Measurements from ENCODE around the gene AGAP1.
A peak's percentile ranks its signal among the peaks of the same experiment; 100 is the strongest.

AGAP1 gene

GRCh38 chr2:236078297-236079255 lies 584.7 kb downstream of the AGAP1 start:
- TF ChIP-seq, protein P1, sequence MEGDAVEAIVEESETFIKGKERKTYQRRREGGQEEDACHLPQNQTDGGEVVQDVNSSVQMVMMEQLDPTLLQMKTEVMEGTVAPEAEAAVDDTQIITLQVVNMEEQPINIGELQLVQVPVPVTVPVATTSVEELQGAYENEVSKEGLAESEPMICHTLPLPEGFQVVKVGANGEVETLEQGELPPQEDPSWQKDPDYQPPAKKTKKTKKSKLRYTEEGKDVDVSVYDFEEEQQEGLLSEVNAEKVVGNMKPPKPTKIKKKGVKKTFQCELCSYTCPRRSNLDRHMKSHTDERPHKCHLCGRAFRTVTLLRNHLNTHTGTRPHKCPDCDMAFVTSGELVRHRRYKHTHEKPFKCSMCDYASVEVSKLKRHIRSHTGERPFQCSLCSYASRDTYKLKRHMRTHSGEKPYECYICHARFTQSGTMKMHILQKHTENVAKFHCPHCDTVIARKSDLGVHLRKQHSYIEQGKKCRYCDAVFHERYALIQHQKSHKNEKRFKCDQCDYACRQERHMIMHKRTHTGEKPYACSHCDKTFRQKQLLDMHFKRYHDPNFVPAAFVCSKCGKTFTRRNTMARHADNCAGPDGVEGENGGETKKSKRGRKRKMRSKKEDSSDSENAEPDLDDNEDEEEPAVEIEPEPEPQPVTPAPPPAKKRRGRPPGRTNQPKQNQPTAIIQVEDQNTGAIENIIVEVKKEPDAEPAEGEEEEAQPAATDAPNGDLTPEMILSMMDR (IDR thresholded peaks at IDR 0.05; ENCODE audit: insufficient read depth, low read depth, low read length, missing control alignments), result no peak
- peak; percentile 61 for DNase-seq (ENCODE audit: low read depth)
- no peak overlapping the region for H3K4me3 ChIP-seq (ENCODE audit: low read length)

- DNase-seq (ENCODE audit: low read depth), result no peak
- TF ChIP-seq, protein P1 (IDR thresholded peaks at IDR 0.05; ENCODE audit: insufficient read depth, low read depth, low read length, missing control alignments), result no peak
These were observed 586.6 kb downstream of the AGAP1 start for GRCh38 chr2:236080412-236080811.

GRCh38 chr2:236081171-236081570 lies 587.3 kb downstream of the AGAP1 start:
- DNase-seq (ENCODE audit: low read depth), result no peak
- TF ChIP-seq, protein P1 (IDR thresholded peaks at IDR 0.05; ENCODE audit: insufficient read depth, low read depth, low read length, missing control alignments), result no peak
- H3K4me3 ChIP-seq (ENCODE audit: low read length), result no peak overlapping the region

More at GRCh38 chr2:236080412-236080811, 586.6 kb downstream of the AGAP1 start:
- H3K4me3 ChIP-seq (ENCODE audit: low read length), result no peak overlapping the region

DNA sequence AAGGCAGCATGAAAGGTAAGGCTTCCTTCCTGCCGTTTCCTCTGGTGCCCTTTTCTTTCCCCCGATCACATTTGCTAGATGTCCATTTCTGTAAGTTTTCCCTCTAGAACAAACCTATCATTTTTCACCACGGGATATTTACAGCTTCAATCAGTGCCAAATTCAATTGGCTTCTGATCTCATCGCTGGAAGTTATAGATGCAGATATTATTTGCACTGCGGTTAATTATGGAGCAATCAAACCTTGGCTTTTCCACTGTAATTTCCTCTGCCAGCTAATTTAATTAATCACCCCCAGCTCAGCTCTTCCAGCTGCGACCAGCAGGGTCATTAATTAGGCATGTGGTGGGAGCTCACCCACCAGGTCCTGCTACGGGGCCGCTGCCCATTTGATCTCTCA lies 588.2 kb downstream of the AGAP1 start:
- TF ChIP-seq, protein P1 (IDR thresholded peaks at IDR 0.05; ENCODE audit: insufficient read depth, low read depth, low read length, missing control alignments), result no peak
- no peak for DNase-seq (ENCODE audit: low read depth)
- H3K4me3 ChIP-seq (ENCODE audit: low read length), result no peak overlapping the region

DNA sequence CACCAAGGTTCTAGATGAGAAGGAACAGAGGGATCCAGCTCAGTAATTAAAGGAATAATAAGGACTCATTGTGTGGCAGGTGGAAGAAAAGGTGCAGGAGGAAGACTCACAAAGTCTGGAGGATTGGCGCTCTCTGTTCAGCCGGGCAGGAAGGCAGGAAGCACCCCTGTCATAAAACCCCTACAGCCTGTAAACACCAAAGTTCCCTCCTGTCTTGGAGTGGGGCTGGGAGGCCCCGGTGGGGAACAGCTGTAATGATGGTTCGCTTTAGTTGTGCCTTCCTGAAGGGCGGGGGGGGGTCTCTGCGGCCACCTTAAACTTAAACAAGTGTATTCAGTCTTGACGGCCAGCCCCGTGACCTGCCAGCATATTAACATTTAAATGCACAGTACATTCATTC lies 590.1 kb downstream of the AGAP1 start:
- TF ChIP-seq, protein P1 (IDR thresholded peaks at IDR 0.05; ENCODE audit: insufficient read depth, low read depth, low read length, missing control alignments), result no peak
- no peak for DNase-seq (ENCODE audit: low read depth)
- no peak overlapping the region for H3K4me3 ChIP-seq (ENCODE audit: low read length)

DNA sequence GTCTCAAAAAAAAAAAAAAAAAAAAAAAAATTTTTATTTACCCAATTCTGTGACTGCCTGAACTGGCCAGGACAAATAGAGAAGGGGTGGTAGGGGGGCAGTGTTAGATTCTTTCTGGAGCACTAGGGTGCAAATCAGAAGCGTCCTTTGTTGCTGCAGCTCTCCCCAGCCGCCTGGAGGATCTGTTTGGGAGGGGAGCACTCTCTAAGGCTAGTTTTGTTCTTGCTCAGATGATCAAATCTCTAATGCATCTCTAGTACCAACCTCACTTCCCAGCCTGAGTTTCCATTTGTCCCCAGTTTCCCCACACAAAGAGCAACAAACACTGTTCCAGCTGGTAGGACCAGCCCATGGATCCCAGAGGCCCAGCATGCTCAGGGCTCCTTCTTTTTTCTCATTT lies 591.4 kb downstream of the AGAP1 start:
- no peak for DNase-seq (ENCODE audit: low read depth)
- TF ChIP-seq, protein P1 (IDR thresholded peaks at IDR 0.05; ENCODE audit: insufficient read depth, low read depth, low read length, missing control alignments), result no peak
- no peak overlapping the region for H3K4me3 ChIP-seq (ENCODE audit: low read length)

All from epithelial cell of esophagus (primary cell).